Colonic mucosa (tissue), 4 donors: ENCODE results near the gene TEX264. TPM values are rescaled to one million over a fixed set of nuclear protein-coding genes. Genes with fewer than 3 reads are reported as not detected.

ENCODE experiments used
- DNase-seq: peaks from one replicate; pipeline ENCODE4 v3.0.0-alpha.2; 2020
- H3K27ac ChIP-seq: fragments of 200-600 bp; one replicate; pipeline ENCODE4 v1.8.0; 2021
- H3K27me3 ChIP-seq: fragments of 200-600 bp; one replicate; pipeline ENCODE4 v1.8.0; 2021
- H3K36me3 ChIP-seq: fragments of 200-600 bp; one replicate; pipeline ENCODE4 v1.8.0; 2021
- H3K4me1 ChIP-seq: fragments of 200-600 bp; one replicate; pipeline ENCODE4 v1.8.0; 2021; ENCODE audit warnings: mild to moderate bottlenecking
- H3K4me3 ChIP-seq: fragments of 200-600 bp; one replicate; pipeline ENCODE4 v1.8.0; 2021
- H3K9ac ChIP-seq, 2 donors: one replicate each; pipeline ENCODE4 v1.7.0; 2013; ENCODE audit warnings: control low read depth in 2 of 2, low read depth in 2 of 2, low read length in 2 of 2
- H3K9me3 ChIP-seq: fragments of 200-600 bp; one replicate; pipeline ENCODE4 v1.8.0; 2021
- intact Hi-C: fragments of 100-400 bp; cut with DNase I; formaldehyde crosslinking; loops from one replicate; pipeline ENCODE4 v1.14.1; 2022
- total RNA-seq, 2 donors: library from RNA; stranded (reverse); fragmentation: NEBNext Ultra II Directional in 1 of 2; extraction: Animal tissue kit (Norgen Biotek cat#: 25700) in 1 of 2; gene quantifications; one replicate each; pipeline ENCODE4 v1.2.1, GENCODE V29; 2021
- TF ChIP-seq, protein P1 (sequence below): fragments of 200-600 bp; IDR thresholded peaks from one replicate; pipeline ENCODE4 v1.8.0; 2022; ENCODE audit warnings: antibody characterized with exemption, mild to moderate bottlenecking
- donor health status: healthy.
- donor health status: DM: no; HTN: no; CAD: no.
- donor health status: DM: no; HTN: no; CAD: no.

The TEX264 gene
- total RNA-seq, 2 donors from 2014 or later, result 54.0 to 92.3 TPM

DNA sequence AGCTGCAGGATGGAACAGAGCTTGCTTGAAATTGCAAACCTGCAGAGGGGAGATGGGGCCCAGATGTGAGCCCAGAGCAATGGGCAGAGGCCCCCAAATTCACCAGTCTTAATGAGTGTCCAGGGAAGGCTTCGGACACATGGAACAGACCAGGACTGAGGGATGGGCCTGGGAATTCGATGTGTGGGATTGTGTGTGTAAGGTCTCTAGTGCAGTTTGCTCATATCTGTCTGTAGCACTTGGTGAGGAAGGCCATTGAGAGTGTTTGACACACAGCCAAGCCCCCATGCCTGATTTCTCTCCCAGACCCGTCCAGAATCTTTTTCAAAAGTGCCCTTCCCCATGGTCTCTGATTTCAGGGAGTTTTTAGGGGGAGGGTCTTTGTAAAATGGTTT is 17.2 kb downstream of the TEX264 start:
- Histone ChIP-seq H3K36me3 (no peaks in the 10 kb centered on the region), H3K9ac (no peak overlapping the region), H3K27ac (no peak overlapping the region), H3K27me3 (no peaks in the 10 kb centered on the region), H3K9me3 (no peaks in the 10 kb centered on the region), H3K4me1 (no peaks in the 10 kb centered on the region), H3K4me3 (no peak overlapping the region)
- intact Hi-C loops, result no loop called here
- TF ChIP-seq, protein P1, sequence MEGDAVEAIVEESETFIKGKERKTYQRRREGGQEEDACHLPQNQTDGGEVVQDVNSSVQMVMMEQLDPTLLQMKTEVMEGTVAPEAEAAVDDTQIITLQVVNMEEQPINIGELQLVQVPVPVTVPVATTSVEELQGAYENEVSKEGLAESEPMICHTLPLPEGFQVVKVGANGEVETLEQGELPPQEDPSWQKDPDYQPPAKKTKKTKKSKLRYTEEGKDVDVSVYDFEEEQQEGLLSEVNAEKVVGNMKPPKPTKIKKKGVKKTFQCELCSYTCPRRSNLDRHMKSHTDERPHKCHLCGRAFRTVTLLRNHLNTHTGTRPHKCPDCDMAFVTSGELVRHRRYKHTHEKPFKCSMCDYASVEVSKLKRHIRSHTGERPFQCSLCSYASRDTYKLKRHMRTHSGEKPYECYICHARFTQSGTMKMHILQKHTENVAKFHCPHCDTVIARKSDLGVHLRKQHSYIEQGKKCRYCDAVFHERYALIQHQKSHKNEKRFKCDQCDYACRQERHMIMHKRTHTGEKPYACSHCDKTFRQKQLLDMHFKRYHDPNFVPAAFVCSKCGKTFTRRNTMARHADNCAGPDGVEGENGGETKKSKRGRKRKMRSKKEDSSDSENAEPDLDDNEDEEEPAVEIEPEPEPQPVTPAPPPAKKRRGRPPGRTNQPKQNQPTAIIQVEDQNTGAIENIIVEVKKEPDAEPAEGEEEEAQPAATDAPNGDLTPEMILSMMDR, result no peak
- no peak for DNase-seq

GRCh38 chr3:51691021-51691420 is 20.0 kb downstream of the TEX264 start:
- Histone ChIP-seq H3K4me3 (no peak overlapping the region), H3K27me3 (no peaks in the 10 kb centered on the region), H3K9me3 (no peaks in the 10 kb centered on the region), H3K9ac (no peak overlapping the region), H3K36me3 (no peaks in the 10 kb centered on the region), H3K27ac (no peak overlapping the region), H3K4me1 (no peaks in the 10 kb centered on the region)
- intact Hi-C loops, result no loop called here
- TF ChIP-seq, protein P1, result no peak
- no peak for DNase-seq

- Histone ChIP-seq H3K4me1 (no peaks in the 10 kb centered on the region), H3K36me3 (no peaks in the 10 kb centered on the region), H3K4me3 (no peak overlapping the region), H3K9me3 (no peaks in the 10 kb centered on the region), H3K27ac (no peak overlapping the region), H3K9ac (no peak overlapping the region), H3K27me3 (no peaks in the 10 kb centered on the region)
- no peak for DNase-seq
- intact Hi-C loops, result no loop called here
- TF ChIP-seq, protein P1, result no peak
These were observed 20.9 kb downstream of the TEX264 start for GRCh38 chr3:51691949-51692348.

- intact Hi-C loops, result no loop called here
- no peak overlapping the region for H3K4me3 ChIP-seq
- H3K36me3 ChIP-seq, result no peaks in the 10 kb centered on the region
- H3K27ac ChIP-seq, result no peak overlapping the region
- H3K27me3 ChIP-seq, result no peaks in the 10 kb centered on the region
- H3K9me3 ChIP-seq, result no peaks in the 10 kb centered on the region
- no peaks in the 10 kb centered on the region for H3K4me1 ChIP-seq
- no peak overlapping the region for H3K9ac ChIP-seq
- no peak for DNase-seq
- TF ChIP-seq, protein P1, result no peak
These were observed 21.9 kb downstream of the TEX264 start for GRCh38 chr3:51692980-51693395.

- H3K9me3 ChIP-seq, result no peaks in the 10 kb centered on the region
- no peak overlapping the region for H3K27ac ChIP-seq
- H3K4me3 ChIP-seq, result no peak overlapping the region
- TF ChIP-seq, protein P1, result no peak
- no peak overlapping the region for H3K9ac ChIP-seq
- intact Hi-C loops, result no loop called here
- H3K4me1 ChIP-seq, result no peaks in the 10 kb centered on the region
- no peak for DNase-seq
- H3K36me3 ChIP-seq, result no peaks in the 10 kb centered on the region
- H3K27me3 ChIP-seq, result no peaks in the 10 kb centered on the region
These were observed 25.9 kb downstream of the TEX264 start for GRCh38 chr3:51696954-51697353.

DNA sequence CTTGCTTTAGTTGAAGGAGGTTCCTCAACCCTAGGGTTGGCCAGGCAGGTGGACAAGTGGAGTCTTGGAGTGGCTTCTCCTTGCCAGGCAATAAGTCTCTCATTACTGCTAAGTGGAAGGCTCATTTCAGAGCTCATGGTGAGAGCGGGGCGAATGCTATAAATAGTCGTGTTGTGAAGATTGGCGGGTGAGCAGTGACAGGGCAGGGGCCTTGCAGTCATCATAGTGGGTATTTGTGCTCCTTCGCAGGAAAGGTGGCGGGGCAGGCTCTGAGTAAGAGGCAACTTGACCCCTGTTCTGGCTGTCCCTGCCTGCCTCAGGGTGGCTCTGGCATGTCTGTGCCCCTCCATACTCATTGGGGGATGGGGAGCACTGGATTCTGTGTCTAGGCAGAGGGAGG is 27.2 kb downstream of the TEX264 start:
- intact Hi-C loops, result no loop called here
- Histone ChIP-seq H3K27ac (no peak overlapping the region), H3K4me1 (no peaks in the 10 kb centered on the region), H3K4me3 (no peak overlapping the region), H3K9ac (no peak overlapping the region), H3K36me3 (no peaks in the 10 kb centered on the region), H3K27me3 (no peaks in the 10 kb centered on the region), H3K9me3 (no peaks in the 10 kb centered on the region)
- TF ChIP-seq, protein P1, result no peak
- no peak for DNase-seq
